ENCODE results near the gene NUTF2.

DNA sequence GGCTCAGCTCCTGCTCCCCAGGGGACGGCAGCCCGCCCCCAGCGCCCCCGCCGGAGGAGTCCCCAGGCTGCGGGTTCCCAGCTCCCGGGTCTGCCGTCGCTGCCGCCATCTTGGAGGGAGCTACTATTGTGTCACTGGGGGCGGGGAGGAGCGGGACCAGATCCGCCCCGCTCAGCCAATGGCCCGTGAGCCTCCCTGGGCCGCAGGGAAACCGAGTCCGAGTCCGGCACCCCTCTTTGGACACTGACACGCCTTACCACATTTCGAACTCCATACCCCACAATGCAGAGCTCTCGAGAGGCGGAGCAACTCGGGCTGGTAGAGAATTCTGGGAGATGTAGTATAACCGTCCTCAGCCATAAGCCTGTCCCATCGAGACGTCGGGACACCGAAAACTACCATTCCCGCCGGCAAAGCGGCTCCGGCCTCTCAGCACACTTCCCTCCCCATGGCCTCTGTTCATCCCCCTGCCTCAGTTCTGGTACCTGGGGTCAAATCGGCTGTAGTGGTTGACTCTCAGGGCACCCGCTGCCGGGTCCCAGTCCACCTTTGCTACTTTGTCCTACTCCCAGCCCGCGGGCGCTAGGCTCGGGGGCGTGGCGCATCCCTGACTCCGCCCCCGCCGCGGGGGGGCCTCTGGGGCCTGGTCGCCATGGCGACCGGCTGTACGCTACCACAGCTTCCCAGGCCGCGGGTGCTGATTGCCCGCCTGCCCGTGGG, 40.1 kb upstream of the NUTF2 start, which contains the start of the genes RANBP10 and TSNAXIP1:
- TF ChIP-seq, protein P1, sequence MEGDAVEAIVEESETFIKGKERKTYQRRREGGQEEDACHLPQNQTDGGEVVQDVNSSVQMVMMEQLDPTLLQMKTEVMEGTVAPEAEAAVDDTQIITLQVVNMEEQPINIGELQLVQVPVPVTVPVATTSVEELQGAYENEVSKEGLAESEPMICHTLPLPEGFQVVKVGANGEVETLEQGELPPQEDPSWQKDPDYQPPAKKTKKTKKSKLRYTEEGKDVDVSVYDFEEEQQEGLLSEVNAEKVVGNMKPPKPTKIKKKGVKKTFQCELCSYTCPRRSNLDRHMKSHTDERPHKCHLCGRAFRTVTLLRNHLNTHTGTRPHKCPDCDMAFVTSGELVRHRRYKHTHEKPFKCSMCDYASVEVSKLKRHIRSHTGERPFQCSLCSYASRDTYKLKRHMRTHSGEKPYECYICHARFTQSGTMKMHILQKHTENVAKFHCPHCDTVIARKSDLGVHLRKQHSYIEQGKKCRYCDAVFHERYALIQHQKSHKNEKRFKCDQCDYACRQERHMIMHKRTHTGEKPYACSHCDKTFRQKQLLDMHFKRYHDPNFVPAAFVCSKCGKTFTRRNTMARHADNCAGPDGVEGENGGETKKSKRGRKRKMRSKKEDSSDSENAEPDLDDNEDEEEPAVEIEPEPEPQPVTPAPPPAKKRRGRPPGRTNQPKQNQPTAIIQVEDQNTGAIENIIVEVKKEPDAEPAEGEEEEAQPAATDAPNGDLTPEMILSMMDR (IDR thresholded peaks at IDR 0.05): no peak
- TF ChIP-seq POLR2A (IDR thresholded peaks at IDR 0.05): no peak

Data from lower leg skin (tissue), 3 donors.